Nephron progenitor cell (in vitro differentiated cells): ENCODE results near the gene RALGAPA1.
"Not testable (repeated sequence)": the region's sequence is repeated elsewhere in the genome, so short reads cannot be mapped to it uniquely, and the experiment has no call there.

Experiments used
- DNase-seq: peaks from one replicate; pipeline ENCODE4 v3.0.0; 2021
- H3K27ac Mint-ChIP-seq: 2 replicates; pipeline ENCODE4 v1.8.0; 2021; ENCODE audit warnings: mild to moderate bottlenecking, moderate library complexity, mixed read lengths
- H3K27me3 Mint-ChIP-seq: 2 replicates; pipeline ENCODE4 v1.8.0; 2021; ENCODE audit warnings: mild to moderate bottlenecking, low read depth, mixed read lengths; ENCODE audit not compliant: poor library complexity
- H3K36me3 Mint-ChIP-seq: 2 replicates; pipeline ENCODE4 v1.8.0; 2021; ENCODE audit warnings: low read depth, mixed read lengths
- H3K4me1 Mint-ChIP-seq: 2 replicates; pipeline ENCODE4 v1.8.0; 2021; ENCODE audit warnings: mixed read lengths
- H3K4me3 Mint-ChIP-seq: 2 replicates; pipeline ENCODE4 v1.8.0; 2021; ENCODE audit warnings: mild to moderate bottlenecking, moderate library complexity, mixed read lengths
- H3K9me3 Mint-ChIP-seq: 2 replicates; pipeline ENCODE4 v1.8.0; 2021; ENCODE audit warnings: mild to moderate bottlenecking, moderate library complexity, mixed read lengths
- CTCF ChIP-seq: fragments of 200-600 bp; sonication (generic); IDR thresholded peaks from 2 replicates; pipeline ENCODE4 v1.5.0; 2021; ENCODE audit warnings: antibody characterized with exemption

RALGAPA1 gene

GRCh38 chr14:35829449-35829848 lies 20.4 kb upstream of the RALGAPA1 start:
- H3K4me1 Mint-ChIP-seq: peaks cover 28% of the 10 kb centered on the region
- DNase-seq: no peak
- peaks cover 24% of the 10 kb centered on the region for H3K36me3 Mint-ChIP-seq
- no peak overlapping the region for H3K27ac Mint-ChIP-seq
- no peaks in the 10 kb centered on the region for H3K27me3 Mint-ChIP-seq
- peaks cover 3% of the 10 kb centered on the region for H3K9me3 Mint-ChIP-seq
- peak overlapping the region; percentile 33 for H3K4me3 Mint-ChIP-seq
- TF ChIP-seq CTCF: no peak

DNA sequence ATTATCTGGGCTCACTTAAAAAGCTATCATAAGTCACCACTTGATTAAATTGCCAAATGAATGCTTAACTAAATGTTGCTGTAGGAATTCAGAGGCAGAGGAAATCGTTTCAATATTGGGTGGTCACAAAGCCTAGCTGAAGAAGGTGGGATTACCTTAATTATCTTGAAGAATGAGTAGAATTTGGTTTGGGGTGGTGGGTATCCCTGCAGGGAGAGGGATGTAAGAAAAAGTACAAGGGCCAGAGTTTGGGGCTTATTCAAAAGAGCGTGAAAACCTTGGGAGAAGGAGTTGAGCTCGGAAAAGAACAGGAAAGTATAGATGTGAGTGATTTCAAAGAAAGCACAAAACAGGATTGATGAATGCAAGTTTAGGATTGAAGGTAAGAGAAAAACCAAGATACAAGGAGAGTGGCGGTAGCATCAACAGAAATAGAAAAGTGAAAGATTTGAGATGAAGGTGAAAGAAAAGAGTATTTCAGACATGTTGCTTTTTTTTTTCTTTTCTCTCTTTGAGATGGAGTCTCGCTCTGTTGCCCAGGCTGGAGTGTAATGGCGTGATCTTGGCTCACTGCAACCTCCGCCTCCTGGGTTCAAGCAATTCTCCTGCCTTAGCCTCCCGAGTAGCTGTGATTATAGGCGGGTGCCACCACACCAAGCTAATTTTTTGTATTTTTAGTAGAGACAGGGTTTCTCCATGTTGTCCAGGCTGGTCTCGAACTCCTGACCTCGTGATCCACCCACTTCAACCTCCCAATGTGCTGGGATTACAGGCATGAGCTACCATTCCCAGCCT lies 18.8 kb upstream of the RALGAPA1 start:
- Mint-ChIP-seq H3K36me3 (peaks cover 24% of the 10 kb centered on the region), H3K4me3 (peak overlapping the region; percentile 95), H3K27me3 (peaks cover 5% of the 10 kb centered on the region), H3K4me1 (peaks cover 28% of the 10 kb centered on the region), H3K27ac (no peak overlapping the region), H3K9me3 (peaks cover 3% of the 10 kb centered on the region)
- TF ChIP-seq CTCF: no peak
- DNase-seq: no peak

- peaks cover 28% of the 10 kb centered on the region for H3K4me1 Mint-ChIP-seq
- peaks cover 23% of the 10 kb centered on the region for H3K36me3 Mint-ChIP-seq
- H3K27me3 Mint-ChIP-seq: peaks cover 14% of the 10 kb centered on the region
- peak overlapping the region; percentile 85 for H3K27ac Mint-ChIP-seq
- H3K9me3 Mint-ChIP-seq: peaks cover 3% of the 10 kb centered on the region
- peak overlapping the region; percentile 95 for H3K4me3 Mint-ChIP-seq
- no peak for TF ChIP-seq CTCF
- no peak for DNase-seq
These were observed 17.9 kb upstream of the RALGAPA1 start for GRCh38 chr14:35826952-35827416.

- H3K27me3 Mint-ChIP-seq: peaks cover 15% of the 10 kb centered on the region
- H3K9me3 Mint-ChIP-seq: peaks cover 3% of the 10 kb centered on the region
- TF ChIP-seq CTCF: no peak
- peak within 1 kb of the TSS; percentile 95 for H3K4me3 Mint-ChIP-seq
- DNase-seq: peak; percentile 99
- H3K4me1 Mint-ChIP-seq: peaks cover 28% of the 10 kb centered on the region
- peak within 1 kb of the TSS; percentile 98 for H3K27ac Mint-ChIP-seq
- H3K36me3 Mint-ChIP-seq: peaks cover 17% of the 10 kb centered on the region
These were observed 17.3 kb upstream of the RALGAPA1 start, which contains the start of gene BRMS1L for GRCh38 chr14:35826218-35826951. Gene BRMS1L, plus strand, starts transcription at chr14:35826338. Its CDS starts 179 bp downstream, at chr14:35826517.

- Mint-ChIP-seq H3K27ac (peak overlapping the region; percentile 92), H3K36me3 (peaks cover 13% of the 10 kb centered on the region), H3K4me3 (peak overlapping the region; percentile 95), H3K9me3 (peaks cover 3% of the 10 kb centered on the region), H3K27me3 (peaks cover 18% of the 10 kb centered on the region), H3K4me1 (peaks cover 28% of the 10 kb centered on the region)
- no peak for TF ChIP-seq CTCF
- DNase-seq: no peak
These were observed 16.8 kb upstream of the RALGAPA1 start for GRCh38 chr14:35825968-35826217.

DNA sequence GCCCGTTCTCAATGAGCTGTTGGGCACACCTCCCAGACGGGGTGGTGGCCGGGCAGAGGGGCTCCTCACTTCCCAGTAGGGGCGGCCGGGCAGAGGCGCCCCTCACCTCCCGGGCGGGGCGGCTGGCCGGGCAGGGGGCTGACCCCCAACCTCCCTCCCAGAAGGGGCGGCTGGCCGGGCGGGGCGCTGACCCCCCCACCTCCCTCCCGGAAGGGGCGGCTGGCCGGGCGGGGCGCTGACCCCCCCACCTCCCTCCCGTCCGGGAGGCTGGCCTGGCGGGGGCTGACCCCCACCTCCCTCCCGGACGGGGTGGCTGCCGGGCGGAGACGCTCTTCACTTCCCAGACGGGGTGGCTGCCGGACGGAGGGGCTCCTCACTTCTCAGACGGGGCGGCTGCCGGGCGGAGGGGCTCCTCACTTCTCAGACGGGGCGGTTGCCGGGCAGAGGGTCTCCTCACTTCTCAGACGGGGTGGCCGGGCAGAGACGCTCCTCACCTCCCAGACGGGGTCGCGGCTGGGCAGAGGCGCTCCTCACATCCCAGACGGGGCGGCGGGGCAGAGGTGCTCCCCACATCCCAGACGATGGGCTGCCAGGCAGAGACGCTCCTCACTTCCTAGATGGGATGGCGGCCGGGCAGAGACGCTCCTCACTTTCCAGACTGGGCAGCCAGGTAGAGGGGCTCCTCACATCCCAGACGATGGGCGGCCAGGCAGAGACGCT lies 15.5 kb upstream of the RALGAPA1 start:
- peaks cover 24% of the 10 kb centered on the region for H3K27me3 Mint-ChIP-seq
- not testable (repeated sequence) for H3K36me3 Mint-ChIP-seq, H3K4me3 Mint-ChIP-seq, H3K9me3 Mint-ChIP-seq, DNase-seq, H3K27ac Mint-ChIP-seq
- peaks cover 28% of the 10 kb centered on the region for H3K4me1 Mint-ChIP-seq
